ENCODE results near the gene OR52N5.
A peak's percentile ranks its signal among the peaks of the same experiment; 100 is the strongest.

GRCh38 chr11:5808500-5809121 lies 25.5 kb upstream of the OR52N5 start, which contains the start of gene OR52N2:
- TF ChIP-seq, protein P1, sequence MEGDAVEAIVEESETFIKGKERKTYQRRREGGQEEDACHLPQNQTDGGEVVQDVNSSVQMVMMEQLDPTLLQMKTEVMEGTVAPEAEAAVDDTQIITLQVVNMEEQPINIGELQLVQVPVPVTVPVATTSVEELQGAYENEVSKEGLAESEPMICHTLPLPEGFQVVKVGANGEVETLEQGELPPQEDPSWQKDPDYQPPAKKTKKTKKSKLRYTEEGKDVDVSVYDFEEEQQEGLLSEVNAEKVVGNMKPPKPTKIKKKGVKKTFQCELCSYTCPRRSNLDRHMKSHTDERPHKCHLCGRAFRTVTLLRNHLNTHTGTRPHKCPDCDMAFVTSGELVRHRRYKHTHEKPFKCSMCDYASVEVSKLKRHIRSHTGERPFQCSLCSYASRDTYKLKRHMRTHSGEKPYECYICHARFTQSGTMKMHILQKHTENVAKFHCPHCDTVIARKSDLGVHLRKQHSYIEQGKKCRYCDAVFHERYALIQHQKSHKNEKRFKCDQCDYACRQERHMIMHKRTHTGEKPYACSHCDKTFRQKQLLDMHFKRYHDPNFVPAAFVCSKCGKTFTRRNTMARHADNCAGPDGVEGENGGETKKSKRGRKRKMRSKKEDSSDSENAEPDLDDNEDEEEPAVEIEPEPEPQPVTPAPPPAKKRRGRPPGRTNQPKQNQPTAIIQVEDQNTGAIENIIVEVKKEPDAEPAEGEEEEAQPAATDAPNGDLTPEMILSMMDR (IDR thresholded peaks at IDR 0.05) = peak; percentile 94
- TF ChIP-seq TCF7L2 (IDR thresholded peaks at IDR 0.05; ENCODE audit: low read depth, low read length) (no peak), POLR2AphosphoS5 (IDR thresholded peaks at IDR 0.05; ENCODE audit: low read depth, low read length) (no peak), REST (IDR thresholded peaks at IDR 0.05; ENCODE audit: insufficient read depth in 1 of 2, low read depth in 2 of 2, low read length in 1 of 2) (0 out of 4 replicates have a peak, but pooled peaks of 1 of the 2 experiments have one; percentile 18)
